Uterus (tissue), 4 donors: ENCODE data around the gene TEPSIN. TPM values are rescaled to one million over a fixed set of nuclear protein-coding genes. Genes with fewer than 3 reads are reported as not detected.

Experiments used
- DNase-seq, 2 donors: peaks; one replicate each; pipeline ENCODE4 v3.0.0-alpha.2; 2019 to 2020
- H3K27ac ChIP-seq, 2 donors: fragments of 200-600 bp; sonication (generic); 1 replicate in 1 of 2; 2 replicates in 1 of 2; pipeline ENCODE4 v1.5.1; 2016 to 2018
- H3K27me3 ChIP-seq, 2 donors: fragments of 200-600 bp; sonication (generic); one replicate each; pipeline ENCODE4 v1.5.1; 2018 to 2019; ENCODE audit warnings: control low read depth in 1 of 2
- H3K36me3 ChIP-seq, 2 donors: fragments of 200-600 bp; sonication (generic); one replicate each; pipeline ENCODE4 v1.5.1; 2019; ENCODE audit warnings: control low read depth in 1 of 2
- H3K4me1 ChIP-seq, 2 donors: fragments of 200-600 bp; sonication (generic); one replicate each; pipeline ENCODE4 v1.5.1; 2018 to 2019; ENCODE audit warnings: control low read depth in 1 of 2
- H3K4me3 ChIP-seq, 2 donors: fragments of 200-600 bp; sonication (generic); 1 replicate in 1 of 2; 2 replicates in 1 of 2; pipeline ENCODE4 v1.5.1; 2018 to 2019; ENCODE audit warnings: mild to moderate bottlenecking in 1 of 2
- H3K9me3 ChIP-seq, 2 donors: fragments of 200-600 bp; sonication (generic); one replicate each; pipeline ENCODE4 v1.5.1; 2019; ENCODE audit warnings: control low read depth in 1 of 2
- CTCF ChIP-seq, 4 experiments: fragments of 200-600 bp in 2 of 4; fragments of 450-650 bp in 2 of 4; sonication (generic) in 2 of 4; IDR thresholded peaks; one replicate each; pipeline ENCODE4 v1.5.1; 2016 to 2019; ENCODE audit warnings: antibody characterized with exemption in 4 of 4, mild to moderate bottlenecking in 2 of 4, moderate library complexity in 1 of 4
- POLR2A ChIP-seq, 2 donors: fragments of 450-650 bp; IDR thresholded peaks; one replicate each; pipeline ENCODE4 v1.6.1; 2016; ENCODE audit warnings: antibody characterized with exemption in 2 of 2, mild to moderate bottlenecking in 1 of 2, moderate library complexity in 1 of 2
- intact Hi-C: fragments of 100-400 bp; cut with DNase I; formaldehyde crosslinking; loops from one replicate; pipeline ENCODE4 v1.15.1; 2023; ENCODE audit warnings: low total_unique reads
- total RNA-seq, 4 donors: library from RNA; depleted of rRNA in 3 of 4; stranded (reverse); fragments of >200 nt in 3 of 4; gene quantifications; one replicate each; pipeline versions ENCODE4 v1.1.0 to v1.2.4, GENCODE V29; 2014 to 2023
- donor health status: DM: yes; HTN: yes; CAD: no.

The TEPSIN gene
- total RNA-seq, 4 donors from 2014 or later: 6.4 to 31.2 (median 22.6) TPM; not detected in 1

- no peaks in the 10 kb centered on the region for H3K36me3 ChIP-seq
- TF ChIP-seq CTCF (IDR thresholded peaks at IDR 0.05): no peak
- TF ChIP-seq POLR2A (IDR thresholded peaks at IDR 0.05): no peak
Measured at GRCh38 chr17:81233316-81233715, 5.5 kb downstream of the TEPSIN start.

GRCh38 chr17:81232616-81233241 lies 6.1 kb downstream of the TEPSIN start:
- intact Hi-C loops: no loop called here
- Histone ChIP-seq H3K4me3 (no peak overlapping the region), H3K27ac (no peak overlapping the region), H3K9me3 (no peaks in the 10 kb centered on the region), H3K4me1 (peaks cover 0 to under 1% of the 10 kb centered on the region in 2 donors), H3K27me3 (no peaks in the 10 kb centered on the region), H3K36me3 (no peaks in the 10 kb centered on the region)
- TF ChIP-seq CTCF (IDR thresholded peaks at IDR 0.05) (no peak), POLR2A (IDR thresholded peaks at IDR 0.05) (no peak)
- no peak for DNase-seq

More at GRCh38 chr17:81233316-81233715, 5.5 kb downstream of the TEPSIN start:
- no peak overlapping the region for H3K4me3 ChIP-seq
- H3K27ac ChIP-seq: no peak overlapping the region
- DNase-seq: no peak
- peaks cover 0 to 6% of the 10 kb centered on the region in 2 donors for H3K4me1 ChIP-seq
- H3K27me3 ChIP-seq: no peaks in the 10 kb centered on the region
- H3K9me3 ChIP-seq: no peaks in the 10 kb centered on the region
- intact Hi-C loops: no loop called here

DNA sequence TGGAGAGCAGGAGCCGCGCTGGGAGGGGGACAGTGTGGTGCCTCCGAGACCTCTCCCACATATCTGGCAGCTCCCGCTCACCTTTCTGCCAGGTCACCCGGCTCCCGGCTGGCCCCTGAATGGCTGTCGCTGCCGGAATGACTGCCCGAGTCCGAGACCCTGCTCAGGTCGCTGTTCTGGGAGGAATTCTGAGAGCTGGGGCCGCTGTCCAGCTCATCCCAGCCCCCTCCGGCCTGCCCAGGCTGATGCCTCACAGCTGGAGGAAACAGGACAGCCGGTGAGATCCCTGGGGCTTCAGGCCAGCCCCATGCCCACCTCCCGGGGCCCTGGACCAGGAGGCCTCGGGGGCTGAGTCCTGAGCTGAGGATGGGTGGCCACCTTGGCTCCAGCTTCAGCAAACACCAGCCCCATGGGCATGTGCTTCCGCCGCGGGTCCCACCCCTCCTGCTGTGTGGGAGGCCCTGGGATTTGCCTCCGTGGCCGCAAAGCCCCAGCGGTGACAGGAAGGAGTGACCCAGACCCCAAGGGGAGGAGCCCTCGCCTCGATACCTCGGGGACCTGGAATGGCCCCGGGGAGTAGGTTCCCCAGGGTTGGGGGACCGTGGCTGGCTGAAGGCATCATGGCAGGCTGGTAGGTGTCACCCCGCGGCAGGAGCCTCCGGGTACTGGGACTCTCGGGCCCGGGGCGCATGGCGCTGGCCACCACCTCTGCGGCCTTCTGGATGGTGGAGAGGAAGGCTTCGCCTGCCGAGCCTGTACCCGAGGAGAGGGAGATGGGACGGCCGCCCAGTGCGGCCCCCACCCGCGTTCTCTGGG lies 6.9 kb downstream of the TEPSIN start:
- H3K27ac ChIP-seq: no peak overlapping the region
- no peaks in the 10 kb centered on the region for H3K36me3 ChIP-seq
- H3K27me3 ChIP-seq: no peaks in the 10 kb centered on the region
- no peak for DNase-seq
- no peaks in the 10 kb centered on the region for H3K9me3 ChIP-seq
- no peak overlapping the region for H3K4me3 ChIP-seq
- intact Hi-C loops: no loop called here
- no peaks in the 10 kb centered on the region for H3K4me1 ChIP-seq
- TF ChIP-seq POLR2A (IDR thresholded peaks at IDR 0.05): no peak
- no peak for TF ChIP-seq CTCF (IDR thresholded peaks at IDR 0.05)

GRCh38 chr17:81231121-81231645 lies 7.7 kb downstream of the TEPSIN start:
- H3K4me3 ChIP-seq: no peak overlapping the region
- no peak for TF ChIP-seq POLR2A (IDR thresholded peaks at IDR 0.05)
- TF ChIP-seq CTCF (IDR thresholded peaks at IDR 0.05): no peak
- H3K27ac ChIP-seq: no peak overlapping the region
- no peak for DNase-seq
- no peaks in the 10 kb centered on the region for H3K4me1 ChIP-seq
- H3K9me3 ChIP-seq: no peaks in the 10 kb centered on the region
- intact Hi-C loops: no loop called here
- no peaks in the 10 kb centered on the region for H3K36me3 ChIP-seq
- no peaks in the 10 kb centered on the region for H3K27me3 ChIP-seq
